ENCODE data around the gene PRKG1. TPM values are rescaled to one million over a fixed set of nuclear protein-coding genes. Genes with fewer than 3 reads are reported as not detected.

The PRKG1 gene
- total and polyA plus RNA-seq, 2 of the 4 experiments (the other 2 are of a cell fraction), result 3.5 to 18.3 TPM

GRCh38 chr10:51951601-51952000, 877.3 kb downstream of the PRKG1 start:
- no peak for TF ChIP-seq BHLHE40 (IDR thresholded peaks at IDR 0.05; ENCODE audit: low read depth, low read length)
- no peak overlapping the region for H3K9ac ChIP-seq (ENCODE audit: low read depth, low read length)
- H3K27ac ChIP-seq (ENCODE audit: insufficient read depth, low read length), result no peak overlapping the region
- dilution Hi-C loops (cut with HindIII; ENCODE audit: low sequenced_read_pairs, unreplicated experiment) (no loop called here), in situ Hi-C loops (cut with MboI; ENCODE audit: low sequenced_read_pairs) (loop anchor here (25.0 kb wide), 1 partner anchor 539 kb away; no protein-coding TSS in a partner anchor), intact Hi-C loops (cut with micrococcal nuclease) (no loop called here)
- H3K9me1 ChIP-seq (ENCODE audit: insufficient read depth, low read length), result no peaks in the 10 kb centered on the region
- no peak overlapping the region for H2BK15ac ChIP-seq (ENCODE audit: low read depth, low read length)
- H2AK5ac ChIP-seq (ENCODE audit: low read depth, low read length), result no peak overlapping the region
- no peak overlapping the region for H4K8ac ChIP-seq (ENCODE audit: low read depth in 2 of 2, low read length in 2 of 2)
- no peak overlapping the region for H4K91ac ChIP-seq (ENCODE audit: insufficient read depth, low read depth, low read length)
- no peak overlapping the region for H2BK20ac ChIP-seq (ENCODE audit: low read depth, low read length)
- H3K14ac ChIP-seq (replicated peaks; ENCODE audit: low read depth, low read length), result no peak overlapping the region
- H3K9me3 ChIP-seq (ENCODE audit: control insufficient read depth, insufficient read depth, low read length), result no peaks in the 10 kb centered on the region
- H3K4me2 ChIP-seq (ENCODE audit: low read depth, low read length), result no peak overlapping the region
- no peak overlapping the region for H2AK9ac ChIP-seq (replicated peaks; ENCODE audit: low read depth, low read length, poor library complexity)
- peaks cover 1% of the 10 kb centered on the region; the same call in 1 of the 2 replicates for H3K4me1 ChIP-seq (ENCODE audit: control insufficient read depth, insufficient read depth, low read length)
- WGBS, 2 experiments (ENCODE audit: extremely low coverage in 2 of 2, insufficient read length in 1 of 2), result no CpG with 5 or more reads among the region's 1 CpG
- no TSS peak for BruUV-seq (replicated peaks)
- no peak overlapping the region for H4K5ac ChIP-seq (ENCODE audit: low read depth, low read length)
- H3K27me3 ChIP-seq (ENCODE audit: control insufficient read depth, insufficient read depth, low read length), result no peaks in the 10 kb centered on the region
- ChIA-PET POLR2A (ENCODE audit: unreplicated experiment) (no interaction called here), CTCF (interaction anchor here (0.6 kb wide), 1 partner anchor 951 kb away, joined by 3 read pairs; no protein-coding TSS in a partner anchor)
- no peak overlapping the region for H2AFZ ChIP-seq (replicated peaks; ENCODE audit: low read length, poor library complexity)
- H3K79me1 ChIP-seq (ENCODE audit: low read depth in 1 of 2, low read length in 2 of 2), result no peaks in the 10 kb centered on the region
- no peak overlapping the region for H3K4ac ChIP-seq (ENCODE audit: low read depth, low read length)
- no peak overlapping the region for H3K4me3 ChIP-seq (ENCODE audit: insufficient read depth, low read depth, low read length)
- DNase-seq (no peak), ATAC-seq (ENCODE audit: low read depth) (no peak)
- no peak overlapping the region for H3K23ac ChIP-seq (ENCODE audit: low read depth, low read length)
- H2BK120ac ChIP-seq (ENCODE audit: low read depth, low read length), result no peak overlapping the region
- no peak overlapping the region for H2BK5ac ChIP-seq (ENCODE audit: low read depth, low read length, poor library complexity, severe bottlenecking)
- no peak overlapping the region for H3K56ac ChIP-seq (ENCODE audit: extremely low read depth, insufficient read depth, low read length)
- H4K20me1 ChIP-seq (ENCODE audit: insufficient read depth, low read length), result no peaks in the 10 kb centered on the region
- H3K36me3 ChIP-seq (ENCODE audit: control insufficient read depth, insufficient read depth, low read length), result no peaks in the 10 kb centered on the region
- no peak overlapping the region for H3K18ac ChIP-seq (ENCODE audit: low read depth, low read length)
